ENCODE results near the gene PFKL.

- TF ChIP-seq CTCF (IDR thresholded peaks at IDR 0.05) = no peak
- TF ChIP-seq POLR2AphosphoS5 (IDR thresholded peaks at IDR 0.05) = no peak
- no peak for TF ChIP-seq POLR2A (IDR thresholded peaks at IDR 0.05)
- TF ChIP-seq EP300 (IDR thresholded peaks at IDR 0.05; ENCODE audit: low read depth) = no peak
These were observed 4.2 kb upstream of the PFKL start for GRCh38 chr21:44295646-44296045.
